HG03095 (cell line): ENCODE data around the gene VRK1.

Experiments used
- ATAC-seq: cut with Tn5 transposase; IDR thresholded peaks from one replicate; pipeline ENCODE4 v1.9.1; 2021; ENCODE audit warnings: moderate library complexity; ENCODE audit not compliant: unreplicated experiment

The VRK1 gene

DNA sequence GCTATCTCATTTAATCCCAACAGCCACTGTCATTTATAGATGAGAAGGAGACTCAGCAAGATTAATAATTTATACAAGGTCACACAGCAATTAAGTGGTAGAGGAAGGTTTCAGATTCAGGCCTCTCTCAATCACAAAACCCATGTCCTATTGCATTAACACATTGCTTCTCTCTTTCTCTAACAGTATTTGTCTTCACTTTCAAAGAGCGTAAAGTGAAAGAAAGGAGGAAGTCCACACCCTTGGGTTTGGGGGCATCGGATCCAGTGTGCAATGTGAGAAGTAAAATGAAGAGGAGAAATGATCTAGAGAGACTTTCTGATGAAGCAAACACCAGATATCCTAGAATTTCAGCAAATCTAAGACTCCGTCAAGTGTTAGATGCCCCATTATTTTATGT lies 7.0 kb upstream of the VRK1 start:
- ATAC-seq, result no peak

DNA sequence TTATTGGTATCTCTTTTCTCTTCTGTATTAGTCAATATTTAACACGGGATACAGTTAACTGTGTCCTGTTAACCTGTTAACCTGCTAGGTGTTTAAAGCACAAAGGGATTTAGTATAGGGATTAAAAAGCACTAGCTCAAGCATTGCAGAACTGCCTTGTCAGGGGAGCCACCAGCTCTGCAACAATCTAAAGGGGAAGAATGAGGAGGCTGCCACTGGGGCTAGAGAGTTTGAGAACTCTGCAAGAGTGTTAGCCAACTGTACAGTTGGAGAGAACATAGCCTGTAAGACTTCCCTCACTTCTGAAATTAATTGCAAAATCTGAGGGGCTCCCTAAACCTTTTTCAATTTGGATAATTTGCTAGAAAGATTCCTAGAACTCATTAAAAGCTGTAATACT lies 6.5 kb upstream of the VRK1 start:
- ATAC-seq, result no peak

- no peak for ATAC-seq
These were observed 5.2 kb upstream of the VRK1 start for GRCh38 chr14:96792003-96792402.

GRCh38 chr14:96792591-96792990 lies 4.6 kb upstream of the VRK1 start:
- no peak for ATAC-seq

GRCh38 chr14:96793547-96793946 lies 3.6 kb upstream of the VRK1 start:
- no peak for ATAC-seq

- ATAC-seq, result no peak
These were observed 1.9 kb upstream of the VRK1 start for GRCh38 chr14:96795109-96795828.

DNA sequence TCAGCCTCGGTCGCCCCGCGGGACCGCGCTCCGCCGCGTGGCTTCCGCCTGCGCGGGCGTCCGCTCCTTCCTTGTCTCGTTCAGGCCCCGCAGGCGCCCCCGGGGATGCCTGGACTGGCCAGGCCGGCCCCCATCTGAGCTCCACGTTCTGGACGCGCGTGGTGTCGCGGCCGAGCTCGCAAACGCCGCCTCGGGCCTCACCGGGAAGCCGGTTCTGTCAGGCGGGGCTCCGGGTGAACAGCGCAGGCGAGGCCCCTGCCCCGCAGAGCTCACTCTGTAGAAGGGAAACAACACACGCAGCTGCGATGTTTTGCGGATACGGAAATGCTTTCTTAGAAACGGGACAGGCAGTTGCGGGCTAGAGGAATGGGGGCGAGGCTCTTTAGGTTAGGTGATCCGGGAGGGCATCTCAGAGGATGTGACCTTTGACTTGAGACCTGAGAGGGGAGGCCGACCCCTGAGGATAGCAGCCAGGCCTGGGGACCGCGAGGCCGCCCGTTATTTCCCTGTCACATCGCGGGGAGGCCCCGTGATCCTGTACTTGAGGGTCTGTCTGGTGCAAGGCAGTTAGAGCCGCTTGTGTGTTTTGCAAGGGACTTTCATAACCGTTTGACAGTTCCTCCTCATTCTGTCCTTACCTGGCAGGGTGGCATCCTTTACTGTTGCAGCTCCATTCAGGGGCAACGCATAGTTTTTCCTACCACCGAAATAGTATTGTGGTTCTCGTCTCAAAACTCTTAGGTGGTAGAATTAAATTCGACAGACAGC lies 584 bp downstream of the VRK1 start:
- ATAC-seq, result peak; percentile 28

DNA sequence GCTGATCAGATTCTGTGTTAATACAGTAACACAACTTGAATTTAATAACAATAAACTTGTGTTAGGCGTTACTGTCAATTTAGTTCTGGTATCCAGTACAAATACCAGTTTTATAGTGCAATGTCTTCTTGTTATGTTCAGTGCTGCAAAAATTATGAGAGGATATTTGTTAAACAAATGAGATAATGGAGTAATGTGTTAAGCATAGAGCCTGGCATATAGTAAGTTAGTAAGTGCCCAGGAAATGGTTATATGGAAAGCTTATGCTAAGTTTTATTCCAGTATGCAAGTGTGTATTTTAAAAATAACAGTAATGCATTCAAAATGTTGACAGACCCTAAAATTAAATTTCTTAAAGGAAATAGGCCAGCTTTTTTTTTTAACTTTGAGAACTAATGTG lies 1.8 kb downstream of the VRK1 start:
- ATAC-seq, result no peak

GRCh38 chr14:96799489-96800054 lies 2.4 kb downstream of the VRK1 start:
- ATAC-seq, result no peak

GRCh38 chr14:96801931-96802330 lies 4.7 kb downstream of the VRK1 start:
- no peak for ATAC-seq

DNA sequence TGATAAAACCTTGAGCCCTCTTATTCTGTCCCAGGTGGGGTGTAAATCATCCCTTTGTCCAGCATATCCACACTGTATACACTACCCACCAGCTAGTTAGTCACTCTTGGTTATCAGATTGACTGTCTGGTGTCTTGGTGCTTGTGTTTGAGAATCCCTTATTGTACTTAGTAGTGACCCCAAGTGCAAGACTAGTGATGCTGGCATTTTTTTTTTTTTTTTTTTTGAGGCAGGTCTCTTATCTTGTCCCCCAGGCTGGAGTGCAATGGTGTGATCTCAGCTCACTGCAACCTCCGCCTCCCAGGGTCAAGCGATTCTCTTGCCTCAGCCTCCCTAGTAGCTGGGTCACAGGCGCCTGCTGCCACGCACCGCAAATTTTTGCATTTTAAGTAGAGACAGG lies 5.8 kb downstream of the VRK1 start:
- ATAC-seq, result no peak

- no peak for ATAC-seq
These were observed 6.8 kb downstream of the VRK1 start for GRCh38 chr14:96803958-96804357.

DNA sequence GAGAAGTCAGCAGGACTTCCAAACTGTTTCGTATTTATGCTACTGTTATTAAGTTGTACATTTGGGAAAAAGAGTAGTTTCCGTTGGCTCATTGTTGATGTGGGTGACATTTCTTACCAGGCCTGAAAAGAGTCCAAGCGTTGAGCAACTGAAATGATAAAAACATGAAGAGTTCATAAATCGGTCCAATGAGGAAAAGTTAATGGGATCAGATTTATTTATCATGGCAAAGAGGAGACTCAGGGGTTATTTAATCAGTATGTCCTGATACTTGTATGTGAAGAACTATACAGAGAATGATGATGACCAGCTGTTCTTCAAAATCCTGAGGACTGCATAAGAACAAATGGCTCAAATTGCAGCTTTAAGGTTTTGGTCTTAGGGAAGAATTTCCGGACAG lies 7.7 kb downstream of the VRK1 start:
- ATAC-seq, result no peak

DNA sequence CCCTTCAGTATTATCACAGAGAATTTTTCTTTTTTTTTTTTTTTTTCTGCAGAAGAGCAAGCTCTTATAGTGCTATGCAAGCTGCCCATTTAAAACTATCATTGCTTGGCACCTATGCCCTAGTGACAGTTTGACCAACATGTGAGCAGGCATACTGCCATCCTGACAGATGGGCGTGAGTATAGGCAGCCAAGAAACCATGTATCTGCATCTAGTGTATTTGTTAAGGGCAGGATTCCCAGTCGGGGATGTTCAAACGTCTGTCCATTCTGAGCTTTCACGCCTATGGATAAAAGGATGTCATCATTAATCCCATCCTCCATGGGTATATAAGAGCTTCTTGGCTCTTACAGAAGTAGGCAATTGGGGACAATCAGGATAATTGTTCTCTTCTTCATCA lies 8.8 kb downstream of the VRK1 start:
- ATAC-seq, result no peak

GRCh38 chr14:96806836-96807235 lies 9.7 kb downstream of the VRK1 start:
- ATAC-seq, result no peak

DNA sequence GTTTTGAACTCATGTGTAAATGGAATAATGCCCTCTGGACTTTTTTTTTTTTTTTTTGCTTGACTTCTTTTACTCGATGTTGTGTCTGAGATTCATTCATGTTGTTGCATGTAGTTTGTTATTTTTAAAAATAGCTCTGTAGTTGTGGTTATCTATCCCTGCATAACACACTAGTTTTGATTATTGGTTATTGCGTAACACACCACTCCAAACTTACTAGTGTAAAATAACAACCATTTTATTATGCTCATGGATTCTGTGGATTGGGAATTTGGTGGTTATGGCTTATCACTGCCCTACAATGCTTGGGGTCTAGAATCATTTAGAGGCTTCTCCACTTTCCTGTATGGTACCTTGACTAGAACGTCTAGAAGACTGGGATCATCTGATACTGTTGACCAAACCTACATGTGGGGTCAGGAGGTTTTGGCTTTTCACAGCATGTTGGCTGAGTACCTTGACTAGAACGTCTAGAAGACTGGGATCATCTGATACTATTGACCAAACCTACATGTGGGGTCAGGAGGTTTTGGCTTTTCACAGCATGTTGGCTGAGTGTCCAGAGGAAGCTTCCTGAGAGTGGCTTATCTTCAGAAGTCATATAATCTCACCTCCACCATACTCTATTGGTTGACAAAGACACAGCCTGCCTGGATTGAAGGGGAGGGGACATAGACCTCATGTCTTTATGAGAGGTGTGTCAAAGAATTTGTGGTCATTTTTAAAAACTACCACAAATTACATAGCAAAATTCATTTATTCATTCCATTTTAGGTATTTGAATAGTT lies 11.6 kb downstream of the VRK1 start:
- no peak for ATAC-seq

- no peak for ATAC-seq
These were observed 14.1 kb downstream of the VRK1 start for GRCh38 chr14:96811265-96811664.

DNA sequence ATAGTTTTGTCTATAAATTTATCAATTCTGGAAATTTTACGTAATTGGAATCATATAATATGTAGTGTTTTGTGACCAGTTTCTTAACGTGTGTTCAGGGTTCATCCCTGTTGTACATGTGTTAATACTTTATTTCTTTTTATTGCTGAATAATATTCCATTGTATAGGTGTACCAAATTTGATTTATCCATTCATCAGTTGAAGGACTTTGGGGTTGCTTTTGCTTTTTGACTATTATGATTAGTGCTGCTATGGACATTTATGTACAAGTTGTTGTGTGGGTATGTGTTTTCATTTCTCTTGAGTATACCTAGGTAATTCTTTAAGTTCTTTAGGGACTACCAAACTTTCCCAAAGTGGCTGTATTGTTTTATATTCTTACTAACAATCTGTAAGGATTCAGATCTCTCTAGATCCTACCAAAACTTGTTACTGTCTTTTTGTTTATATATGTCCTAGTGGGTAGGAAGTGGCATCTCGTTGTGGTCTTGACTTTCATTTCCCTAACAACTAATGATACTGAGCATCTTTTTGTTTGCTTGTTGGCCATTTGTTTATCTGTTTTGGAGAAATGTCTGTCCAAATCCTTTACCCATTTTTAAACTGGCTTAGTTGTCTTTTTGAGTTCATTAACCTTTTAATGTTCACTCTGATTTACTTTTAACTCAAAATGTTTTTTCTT lies 14.9 kb downstream of the VRK1 start:
- ATAC-seq, result peak; percentile 61

DNA sequence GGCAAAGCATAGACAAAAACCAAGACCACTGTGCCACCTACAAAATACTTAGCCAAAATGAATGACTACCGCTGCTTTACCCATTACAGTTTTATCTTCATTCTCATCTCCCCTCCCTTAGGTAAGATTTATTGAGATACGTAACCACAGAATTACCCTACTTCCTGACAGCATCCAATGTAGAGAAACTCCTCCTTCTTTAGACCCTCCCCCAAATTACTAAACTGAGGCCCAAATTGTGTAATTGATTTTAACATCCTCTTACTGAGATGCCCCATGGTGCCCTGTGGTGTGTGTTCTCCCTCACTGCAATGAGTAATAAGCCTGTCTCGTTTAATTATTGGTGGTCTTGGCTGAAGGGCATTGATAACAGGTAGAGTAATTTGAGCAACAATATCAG lies 19.1 kb downstream of the VRK1 start:
- no peak for ATAC-seq

GRCh38 chr14:96817750-96818666 lies 20.8 kb downstream of the VRK1 start:
- no peak for ATAC-seq
